ENCODE data around the gene AK9.
A peak's percentile ranks its signal among the peaks of the same experiment; 100 is the strongest.
"Not testable (repeated sequence)": the region's sequence is repeated elsewhere in the genome, so short reads cannot be mapped to it uniquely, and the experiment has no call there.

AK9 gene

DNA sequence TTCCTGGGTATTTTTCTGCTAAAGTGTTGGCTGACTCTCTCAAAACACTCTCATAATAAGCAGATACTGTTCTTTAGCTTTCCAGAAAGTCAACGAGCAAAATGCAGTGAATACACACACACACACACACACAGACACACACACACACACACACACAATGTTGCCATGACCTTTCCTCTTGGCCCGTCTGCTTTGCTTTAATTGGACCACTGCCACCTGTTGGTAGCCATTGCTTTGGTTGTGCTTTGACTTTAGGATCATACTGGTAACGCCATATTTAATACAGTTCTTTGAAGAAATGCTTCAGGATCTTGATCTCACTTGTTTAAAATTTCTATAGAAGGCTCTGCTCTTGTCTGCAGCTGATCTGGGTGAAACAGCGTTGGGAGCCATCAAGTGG, 4.5 kb upstream of the AK9 start:
- no peak for DNase-seq (ENCODE audit: low read depth)

DNA sequence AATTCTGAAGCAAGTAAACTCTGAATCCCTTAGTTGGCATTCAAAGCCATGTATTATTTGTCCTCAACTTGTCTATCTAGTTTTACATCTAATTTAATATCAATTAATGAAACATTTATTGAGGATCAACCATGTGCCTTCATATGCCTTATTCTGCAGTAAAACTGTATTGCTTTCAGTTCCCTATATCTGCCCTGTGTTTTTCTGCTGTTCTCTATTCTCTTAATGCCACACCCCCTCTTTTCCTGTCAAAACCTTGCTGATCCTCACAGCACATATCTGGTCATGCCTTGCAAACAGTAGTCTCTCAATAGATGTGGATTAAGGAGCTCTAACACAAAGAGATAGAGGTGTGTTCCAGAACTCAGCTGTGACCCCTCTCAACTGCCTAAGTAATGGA, 2.1 kb upstream of the AK9 start:
- DNase-seq (ENCODE audit: low read depth), result no peak

- no peak for DNase-seq (ENCODE audit: low read depth)
These were observed 647 bp downstream of the AK9 start for GRCh38 chr6:109690373-109690736.

- peak; percentile 90 for DNase-seq (ENCODE audit: low read depth)
These were observed 3.7 kb downstream of the AK9 start for GRCh38 chr6:109687271-109687761.

- DNase-seq (ENCODE audit: low read depth), result no peak
These were observed 4.3 kb downstream of the AK9 start for GRCh38 chr6:109686566-109687265.

GRCh38 chr6:109678661-109679505, 12.1 kb downstream of the AK9 start:
- DNase-seq (ENCODE audit: low read depth), result not testable (repeated sequence)

- no peak for DNase-seq (ENCODE audit: low read depth)
These were observed 12.8 kb downstream of the AK9 start for GRCh38 chr6:109678240-109678639.

- no peak for DNase-seq (ENCODE audit: low read depth)
These were observed 14.3 kb downstream of the AK9 start for GRCh38 chr6:109676724-109677123.

- DNase-seq (ENCODE audit: low read depth), result no peak
These were observed 18.2 kb downstream of the AK9 start for GRCh38 chr6:109672839-109673238.

GRCh38 chr6:109672175-109672574, 18.8 kb downstream of the AK9 start:
- DNase-seq (ENCODE audit: low read depth), result no peak

DNA sequence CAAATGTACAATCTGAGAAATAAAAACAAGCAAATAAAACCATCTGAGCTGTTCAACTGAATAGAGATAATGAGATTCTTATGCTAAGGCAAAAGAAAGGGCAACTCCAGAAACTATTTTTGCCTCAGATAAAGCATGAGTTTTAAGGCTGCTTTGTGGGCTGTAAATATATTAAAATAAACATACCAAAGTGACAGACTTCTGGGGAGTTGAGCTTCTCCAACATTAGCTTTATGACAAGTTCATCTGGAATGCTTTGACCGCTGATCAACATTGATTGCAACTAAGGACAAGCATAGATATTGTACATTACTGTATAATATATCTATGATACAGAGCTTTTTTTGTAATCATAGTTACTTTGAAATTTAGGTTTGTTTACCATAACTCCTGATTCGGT, 19.3 kb downstream of the AK9 start:
- no peak for DNase-seq (ENCODE audit: low read depth)

DNA sequence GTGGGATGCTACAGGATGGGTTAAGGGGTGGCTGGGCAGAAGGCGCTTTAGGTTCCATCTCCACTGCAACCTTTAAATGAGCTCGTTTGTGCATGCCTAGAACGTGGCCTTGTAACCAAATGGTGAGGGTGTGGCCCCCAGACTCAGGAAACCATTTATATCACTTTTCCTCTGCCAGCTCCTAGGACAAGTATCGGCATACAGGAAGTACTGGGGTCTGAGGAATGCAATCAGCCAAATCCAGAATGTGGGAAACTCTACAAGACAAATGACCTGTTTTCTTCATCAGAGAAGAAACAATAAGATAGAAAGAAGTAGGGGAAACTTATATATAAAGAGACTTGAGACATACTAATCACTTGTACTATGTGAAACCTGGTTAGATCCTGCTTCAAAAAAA, 21.2 kb downstream of the AK9 start:
- no peak for DNase-seq (ENCODE audit: low read depth)

GRCh38 chr6:109662192-109662591, 28.8 kb downstream of the AK9 start:
- no peak for DNase-seq (ENCODE audit: low read depth)

DNA sequence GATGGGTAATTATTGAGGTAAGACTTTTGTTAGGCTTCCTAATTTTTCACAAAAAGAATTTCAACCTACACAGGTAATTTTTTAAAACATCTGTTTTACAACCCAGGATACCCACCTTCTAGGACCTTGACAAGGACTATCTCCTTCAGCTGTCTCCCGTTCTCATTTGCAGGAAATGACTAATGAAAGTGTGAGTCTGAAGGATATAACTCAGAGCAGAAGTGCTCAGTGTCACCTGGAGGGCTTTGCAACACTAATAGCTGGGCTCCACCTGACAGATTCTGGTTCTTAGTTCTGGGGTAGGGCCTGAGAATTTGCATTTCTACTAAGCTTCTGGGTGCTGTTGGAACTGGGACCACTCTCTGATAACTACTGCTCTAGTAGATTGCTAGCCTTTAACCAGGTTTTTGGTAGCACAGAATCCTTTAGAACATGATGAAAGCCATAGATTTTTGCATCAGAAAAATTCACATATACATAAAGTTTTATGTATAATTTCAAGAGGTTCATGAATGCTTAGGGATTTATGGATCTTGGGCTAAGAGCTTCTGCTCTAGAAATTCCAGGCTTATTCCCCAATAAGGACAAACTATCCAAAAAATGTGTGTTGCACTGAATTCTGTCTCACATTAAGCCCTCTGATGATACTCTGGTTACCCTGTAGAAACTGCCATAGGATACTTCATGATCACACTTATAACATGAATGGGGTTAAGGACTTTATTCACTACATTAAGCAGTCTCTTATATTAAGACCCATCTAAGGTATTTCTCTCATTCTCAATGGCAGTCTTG, 30.3 kb downstream of the AK9 start:
- DNase-seq (ENCODE audit: low read depth), result no peak

- DNase-seq (ENCODE audit: low read depth), result no peak
These were observed 35.2 kb downstream of the AK9 start for GRCh38 chr6:109655761-109656262.

DNA sequence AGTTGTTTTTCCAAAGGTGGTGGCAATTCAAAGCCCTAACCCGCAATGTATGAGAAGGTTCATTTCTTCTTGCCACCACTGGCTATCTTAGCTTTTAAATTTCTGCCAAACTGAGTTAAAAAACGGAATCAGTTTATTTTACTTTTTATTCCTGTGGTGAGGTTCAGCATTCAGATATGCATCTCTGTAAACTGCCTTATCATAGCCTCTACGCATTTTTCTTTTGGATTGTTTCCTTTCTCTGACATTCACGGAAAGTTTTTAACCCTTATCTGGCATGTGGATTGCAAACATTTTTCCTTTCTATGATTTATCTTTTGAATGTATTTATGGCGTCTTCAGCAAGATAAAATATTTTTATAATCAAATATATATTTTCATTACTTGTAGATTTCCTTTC, 37.7 kb downstream of the AK9 start:
- no peak for DNase-seq (ENCODE audit: low read depth)

DNA sequence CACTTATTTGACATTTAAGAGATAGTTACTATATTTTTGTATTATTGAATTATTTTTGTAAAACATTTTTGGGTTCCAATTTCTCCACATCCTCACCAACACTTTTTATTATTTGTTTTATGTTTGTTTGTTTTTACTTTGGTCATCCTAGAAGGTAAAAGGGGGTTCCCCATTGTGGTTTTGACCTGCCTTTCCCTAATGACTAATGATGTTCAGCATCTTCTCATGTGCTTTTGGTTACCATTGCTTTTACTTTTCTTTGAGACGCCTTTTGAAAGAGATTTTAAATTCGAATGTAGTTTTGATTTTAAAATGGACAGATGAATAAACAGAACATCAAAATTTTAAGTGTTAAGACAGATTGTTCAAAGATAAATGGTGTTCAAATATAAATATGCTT, 46.9 kb downstream of the AK9 start:
- DNase-seq (ENCODE audit: low read depth), result no peak

- no peak for DNase-seq (ENCODE audit: low read depth)
These were observed 58.6 kb downstream of the AK9 start for GRCh38 chr6:109632405-109632804.

- no peak for DNase-seq (ENCODE audit: low read depth)
These were observed 59.6 kb downstream of the AK9 start for GRCh38 chr6:109631403-109631802.

- no peak for DNase-seq (ENCODE audit: low read depth)
These were observed 62.6 kb downstream of the AK9 start for GRCh38 chr6:109628158-109629000.

- DNase-seq (ENCODE audit: low read depth), result no peak
These were observed 64.7 kb downstream of the AK9 start for GRCh38 chr6:109626311-109626710.

GRCh38 chr6:109625199-109625598, 65.8 kb downstream of the AK9 start:
- DNase-seq (ENCODE audit: low read depth), result no peak
